Activated CD4-positive, alpha-beta T cell treated with anti-CD3 and anti-CD28 coated beads, Interleukin-2, amount 10 ng/mL, durations not matched to agents 7 days and 5 days (primary cell): ENCODE data around the gene RAD51B. TPM values are rescaled to one million over a fixed set of nuclear protein-coding genes. Genes with fewer than 3 reads are reported as not detected.

Source experiments
- CTCF ChIA-PET: fragments of 350-600 bp; sonication (Branson Sonifier 250); formaldehyde crosslinking; loops from one replicate; lab custom pipeline; 2021; ENCODE audit warnings: antibody characterized with exemption; lab: Charles Lee
- POLR2A ChIA-PET: fragments of 350-600 bp; sonication (Branson Sonifier 250); formaldehyde crosslinking; loops from one replicate; lab custom pipeline; 2021; ENCODE audit warnings: antibody characterized with exemption; lab: Charles Lee
- DNase-seq: peaks from one replicate; pipeline ENCODE4 v3.0.0-alpha.2; 2020
- H3K27ac Mint-ChIP-seq: one replicate; pipeline ENCODE4 v1.8.0; 2021; ENCODE audit warnings: mild to moderate bottlenecking, moderate library complexity, mixed read lengths
- H3K27me3 Mint-ChIP-seq: one replicate; pipeline ENCODE4 v1.8.0; 2021; ENCODE audit warnings: mixed read lengths
- H3K36me3 Mint-ChIP-seq: one replicate; pipeline ENCODE4 v1.8.0; 2021; ENCODE audit warnings: low read depth, mixed read lengths
- H3K4me1 Mint-ChIP-seq: one replicate; pipeline ENCODE4 v1.8.0; 2021; ENCODE audit warnings: mixed read lengths
- H3K4me3 Mint-ChIP-seq: one replicate; pipeline ENCODE4 v1.8.0; 2021; ENCODE audit warnings: mild to moderate bottlenecking, moderate library complexity, mixed read lengths
- H3K9me3 Mint-ChIP-seq: one replicate; pipeline ENCODE4 v1.8.0; 2021; ENCODE audit warnings: mixed read lengths
- total RNA-seq, 2 experiments: library from RNA; stranded (reverse); gene quantifications; one replicate each; pipeline ENCODE4 v1.2.3, GENCODE V29; 2021

RAD51B gene
- total RNA-seq, 2 experiments from 2014 or later = 20.6 to 30.3 TPM

GRCh38 chr14:68775614-68776126 is 956.1 kb downstream of the RAD51B start:
- CTCF ChIA-PET = interaction anchor here (0.8 to 3.3 kb wide), 4 partner anchors 9 to 41 kb away, joined by 3 to 13 read pairs (median 6); no protein-coding TSS in a partner anchor
- H3K9me3 Mint-ChIP-seq = peaks cover 10% of the 10 kb centered on the region
- H3K4me1 Mint-ChIP-seq = peaks cover 67% of the 10 kb centered on the region
- H3K36me3 Mint-ChIP-seq = peaks cover 20% of the 10 kb centered on the region
- H3K27me3 Mint-ChIP-seq = no peaks in the 10 kb centered on the region
- POLR2A ChIA-PET = no interaction called here
- DNase-seq = no peak
- peak overlapping the region; percentile 14 for H3K27ac Mint-ChIP-seq
- no peak overlapping the region for H3K4me3 Mint-ChIP-seq

GRCh38 chr14:68777644-68778043 is 958.1 kb downstream of the RAD51B start:
- no peaks in the 10 kb centered on the region for H3K27me3 Mint-ChIP-seq
- H3K9me3 Mint-ChIP-seq = peaks cover 10% of the 10 kb centered on the region
- H3K27ac Mint-ChIP-seq = no peak overlapping the region
- no peak for DNase-seq
- H3K4me3 Mint-ChIP-seq = no peak overlapping the region
- CTCF ChIA-PET = interaction anchor here (3.6 to 4.4 kb wide), 2 partner anchors 12 to 38 kb away, joined by 14 to 35 read pairs; no protein-coding TSS in a partner anchor
- H3K4me1 Mint-ChIP-seq = peaks cover 66% of the 10 kb centered on the region
- POLR2A ChIA-PET = no interaction called here
- peaks cover 20% of the 10 kb centered on the region for H3K36me3 Mint-ChIP-seq

Other genes starting within 250 kb of the RAD51B start
- gene PIGH, start 219.5 kb upstream of the RAD51B start, total RNA-seq = 10 to 100 TPM; 17.4 to 18.5 TPM
- 1 to 10 TPM; 1.0 to 1.6 TPM for gene ARG2, start 199.9 kb upstream of the RAD51B start, total RNA-seq
- gene VTI1B, start 145.1 kb upstream of the RAD51B start, total RNA-seq = 10 to 100 TPM; 62.7 to 71.4 TPM
- 10 to 100 TPM; 36.7 to 37.9 TPM for gene RDH11, start 124.0 kb upstream of the RAD51B start, total RNA-seq
- not detected for gene RDH12, start 117.9 kb upstream of the RAD51B start, total RNA-seq
- gene ZFYVE26, start 3.2 kb upstream of the RAD51B start, total RNA-seq = 10 to 100 TPM; 25.2 to 27.4 TPM